Measurements from ENCODE around the gene TMEM60.
A peak's percentile ranks its signal among the peaks of the same experiment; 100 is the strongest.
"Not testable (repeated sequence)": the region's sequence is repeated elsewhere in the genome, so short reads cannot be mapped to it uniquely, and the experiment has no call there.

The TMEM60 gene, protein sequence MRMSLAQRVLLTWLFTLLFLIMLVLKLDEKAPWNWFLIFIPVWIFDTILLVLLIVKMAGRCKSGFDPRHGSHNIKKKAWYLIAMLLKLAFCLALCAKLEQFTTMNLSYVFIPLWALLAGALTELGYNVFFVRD

DNA sequence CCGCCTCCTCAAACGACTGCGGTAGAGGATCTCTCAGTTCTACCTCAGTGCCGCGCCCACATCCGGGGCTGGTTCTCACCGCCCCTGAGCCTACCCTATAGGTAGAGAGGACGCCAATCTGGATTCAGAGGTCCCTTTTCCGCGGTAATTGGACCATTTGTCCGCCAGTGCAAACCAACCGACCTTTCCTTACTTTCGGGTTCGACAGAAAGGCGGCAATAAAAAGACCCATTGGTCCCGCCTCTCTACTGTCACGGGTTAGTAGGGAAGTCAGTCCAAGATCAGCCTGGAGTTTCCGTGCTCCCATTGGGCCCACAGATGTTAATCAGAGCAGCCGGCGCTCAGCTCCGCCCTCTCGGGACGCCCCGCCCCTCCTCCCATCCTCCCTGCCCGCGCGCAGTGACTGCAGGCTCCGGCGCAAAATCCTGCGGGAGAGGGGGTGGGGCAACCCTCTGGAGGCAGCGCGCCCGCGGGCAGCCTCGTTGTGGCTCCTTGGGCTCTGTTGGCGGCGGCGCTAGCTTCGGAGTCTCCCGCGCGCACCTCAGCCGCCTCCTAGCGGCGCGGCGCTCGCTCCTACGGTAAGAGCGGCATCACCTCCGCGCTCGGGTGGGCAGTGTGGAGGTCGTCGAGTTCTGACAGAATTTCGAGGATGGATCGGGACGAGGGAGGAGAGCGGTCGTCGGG lies at the start of gene TMEM60, which contains the start of gene PHTF2:
Gene TMEM60, minus strand, starts transcription at position 41 of the 684 bp plus-strand sequence. CDS start 4,061 bp downstream, outside the sequence.
Gene PHTF2, plus strand, starts transcription at position 380 of the 684 bp plus-strand sequence.
- DNase-seq = peak; percentile 99

DNA sequence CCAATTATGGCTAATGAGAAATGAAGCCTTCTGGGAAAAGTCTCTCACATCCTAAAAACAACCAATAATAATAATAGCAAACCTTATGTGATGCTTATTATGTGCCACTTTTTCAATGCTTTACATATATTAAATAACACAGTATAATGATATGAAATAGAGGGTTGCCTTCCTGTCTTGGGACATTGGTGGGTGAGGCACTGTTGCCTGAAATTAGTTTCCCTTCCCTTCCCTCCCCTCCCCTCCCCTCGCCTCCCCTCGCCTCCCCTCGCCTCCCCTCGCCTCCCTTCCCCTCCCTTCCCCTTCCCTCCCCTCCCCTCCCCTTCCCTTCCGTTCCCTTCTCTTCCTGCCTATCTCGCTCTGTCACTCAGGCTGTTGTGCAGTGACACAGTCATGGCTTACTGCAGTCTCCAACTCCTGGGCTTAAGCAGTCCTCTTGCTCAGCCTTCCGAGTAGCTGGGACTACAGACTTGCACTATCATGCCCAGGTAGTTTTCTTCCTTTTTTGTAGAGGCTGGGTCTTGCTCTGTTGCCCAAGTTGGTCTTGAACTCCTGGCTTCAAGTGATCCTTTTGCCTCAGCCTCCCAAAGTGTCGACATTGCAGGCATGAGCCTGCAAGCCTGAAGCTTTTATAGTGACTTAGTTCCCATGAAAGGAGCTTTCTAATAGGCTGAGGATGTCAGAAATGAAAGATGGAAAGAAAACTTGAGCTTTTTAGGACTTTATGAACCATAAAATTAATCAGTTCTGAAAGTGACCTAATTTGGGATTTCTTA lies 48.3 kb upstream of the TMEM60 start:
- DNase-seq = no peak

DNA sequence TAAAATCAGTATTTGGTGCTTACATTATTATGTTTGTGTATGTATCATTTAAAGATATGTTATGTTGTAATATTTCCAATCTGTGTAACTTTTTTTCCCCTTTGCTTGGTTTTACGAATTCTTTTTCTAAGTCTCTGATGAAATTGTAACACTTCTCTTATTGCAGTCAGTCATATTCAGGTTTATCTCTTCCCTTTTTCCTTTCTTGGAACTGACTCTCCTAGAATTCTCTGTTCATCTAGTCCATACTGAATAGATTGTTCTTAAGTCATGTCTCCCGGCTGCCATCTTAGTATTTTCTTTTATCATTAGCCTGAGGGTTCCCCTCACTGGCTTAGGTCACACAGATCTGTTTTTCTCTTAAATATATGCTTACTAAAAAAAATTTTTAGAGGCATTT lies 45.0 kb upstream of the TMEM60 start:
- no peak for DNase-seq

DNA sequence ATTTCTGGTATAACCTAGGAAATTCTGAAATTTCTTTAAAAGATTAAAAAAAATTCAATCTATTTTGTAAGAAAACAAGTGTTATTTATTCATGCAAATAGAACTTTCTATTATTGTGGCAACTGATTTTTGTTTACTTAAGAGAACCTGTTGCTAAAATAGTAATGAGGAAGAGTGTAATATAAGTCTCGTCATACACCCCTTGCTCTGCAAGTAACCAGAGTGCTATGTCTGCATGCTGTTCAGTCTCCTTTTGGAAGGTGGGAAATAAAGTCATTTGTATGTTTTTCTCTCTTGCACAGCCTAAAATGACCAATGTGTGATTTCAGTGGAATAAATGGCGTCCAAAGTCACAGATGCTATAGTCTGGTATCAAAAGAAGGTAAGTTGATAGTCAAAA lies 41.7 kb upstream of the TMEM60 start:
- no peak for DNase-seq

DNA sequence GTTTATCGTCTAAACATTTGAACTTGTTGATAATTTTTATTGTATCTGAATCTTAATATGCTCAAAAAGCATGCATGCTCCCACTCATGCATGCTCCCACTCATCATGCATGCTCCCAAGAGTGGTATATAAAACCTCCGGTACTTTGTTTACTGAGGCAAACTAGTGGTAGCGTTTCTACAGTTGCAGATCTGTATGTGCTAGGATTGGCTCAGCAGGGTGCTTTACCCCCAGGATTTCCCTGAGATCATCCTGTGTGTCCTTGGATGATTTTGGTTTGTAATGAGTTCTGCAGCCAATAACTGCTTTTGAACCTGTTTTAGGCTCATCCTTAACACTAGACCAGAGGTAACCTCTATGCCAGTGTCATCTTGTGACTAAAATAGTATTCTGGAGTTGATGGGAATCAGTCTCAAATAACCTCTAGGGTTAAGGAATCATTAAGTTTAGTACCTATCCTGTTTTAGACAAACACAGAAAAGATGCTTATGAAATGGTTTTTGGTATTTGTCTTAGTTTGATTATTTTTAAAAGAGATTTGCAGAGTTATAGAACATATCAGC lies 40.8 kb upstream of the TMEM60 start:
- no peak for DNase-seq

DNA sequence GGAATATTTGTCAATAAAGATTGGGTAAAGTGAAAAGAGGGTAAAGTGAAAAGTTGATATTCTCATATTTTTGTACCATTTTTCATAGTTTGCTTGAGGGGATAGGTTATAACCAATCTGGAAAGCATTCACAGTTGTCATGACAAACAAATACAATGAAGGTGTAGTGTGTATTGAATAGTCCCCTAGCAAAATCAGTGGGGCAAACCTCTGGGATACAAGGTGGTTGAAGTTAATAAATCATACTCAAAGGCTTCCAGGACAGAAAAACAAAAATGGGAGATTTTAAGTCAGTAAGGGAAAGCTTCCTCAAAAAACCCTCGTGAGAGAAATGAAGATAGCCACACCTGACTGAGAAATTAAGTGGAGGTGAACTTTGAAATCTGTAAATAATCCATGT lies 39.7 kb upstream of the TMEM60 start:
- DNase-seq = no peak

DNA sequence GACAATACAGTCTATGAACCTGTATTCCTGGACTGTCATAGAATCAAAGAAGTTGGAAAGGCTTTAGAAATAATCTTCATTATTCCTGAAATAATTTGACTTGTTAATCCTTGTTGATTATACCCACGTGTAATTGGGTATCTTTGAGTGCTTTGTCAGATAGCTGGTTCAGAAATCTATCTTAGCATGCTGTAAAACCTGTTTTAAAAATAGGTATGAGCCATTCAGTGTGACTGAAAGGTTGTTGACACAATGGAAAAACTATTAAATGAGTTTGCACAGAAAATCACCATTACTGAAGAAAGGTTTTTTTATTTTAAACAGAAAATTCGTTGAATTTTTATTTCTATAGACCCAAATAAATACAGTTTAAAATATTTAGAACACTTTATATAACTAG lies 39.0 kb upstream of the TMEM60 start:
- DNase-seq = no peak

DNA sequence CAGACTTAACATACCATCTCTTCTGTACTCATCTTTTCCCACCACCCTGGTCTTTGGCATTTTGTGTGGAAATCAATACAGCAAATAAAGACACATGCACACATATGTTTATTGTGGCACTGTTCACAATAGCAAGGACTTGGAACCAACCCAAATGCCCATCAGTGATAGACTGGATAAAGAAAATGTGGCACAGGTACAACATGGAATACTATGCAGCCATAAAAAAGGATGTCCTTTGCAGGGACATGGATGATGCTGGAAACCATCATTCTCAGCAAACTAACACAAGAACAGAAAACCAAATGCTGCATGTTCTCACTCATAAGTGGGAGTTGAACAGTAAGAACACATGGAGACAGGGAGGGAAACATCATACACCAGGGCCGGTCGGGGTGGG lies 38.2 kb upstream of the TMEM60 start:
- DNase-seq = not testable (repeated sequence)

DNA sequence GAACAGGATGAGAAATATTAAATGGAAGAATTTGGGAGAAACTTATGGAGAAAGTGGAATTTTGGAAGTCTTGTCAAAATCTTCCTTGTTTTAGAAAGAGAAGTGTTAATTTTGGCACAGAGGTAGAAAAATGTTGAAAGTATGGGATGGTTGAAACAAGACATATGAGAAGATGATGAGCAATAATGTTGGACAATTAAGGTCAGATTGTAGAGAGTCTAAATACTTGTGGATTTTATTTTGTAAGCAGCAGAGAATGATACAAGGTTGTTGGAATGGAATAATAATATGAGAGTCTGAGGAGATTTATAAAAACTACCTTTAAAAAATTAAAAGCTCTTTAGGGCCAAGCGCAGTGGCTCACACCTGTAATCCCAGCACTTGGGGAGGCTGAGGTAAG lies 34.9 kb upstream of the TMEM60 start:
- DNase-seq = no peak

DNA sequence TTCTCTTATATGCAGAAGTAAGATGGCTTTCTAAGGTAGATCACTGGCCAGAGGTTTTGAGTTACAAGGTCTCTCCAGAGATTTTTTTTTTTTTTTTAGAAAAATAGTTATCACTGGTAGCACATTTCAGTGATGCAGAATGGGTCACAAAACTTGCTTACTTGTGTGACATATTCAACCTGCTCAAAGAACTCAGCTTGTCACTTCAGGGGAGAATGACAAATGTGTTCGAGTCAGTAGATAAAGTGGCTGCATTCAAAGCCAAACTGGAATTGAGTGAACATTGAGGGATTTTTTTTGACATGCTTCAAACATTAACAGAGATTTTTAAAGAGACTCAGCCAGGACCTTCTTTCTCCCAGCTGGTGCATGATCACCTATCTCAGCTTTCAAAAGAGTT lies 33.7 kb upstream of the TMEM60 start:
- DNase-seq = no peak

DNA sequence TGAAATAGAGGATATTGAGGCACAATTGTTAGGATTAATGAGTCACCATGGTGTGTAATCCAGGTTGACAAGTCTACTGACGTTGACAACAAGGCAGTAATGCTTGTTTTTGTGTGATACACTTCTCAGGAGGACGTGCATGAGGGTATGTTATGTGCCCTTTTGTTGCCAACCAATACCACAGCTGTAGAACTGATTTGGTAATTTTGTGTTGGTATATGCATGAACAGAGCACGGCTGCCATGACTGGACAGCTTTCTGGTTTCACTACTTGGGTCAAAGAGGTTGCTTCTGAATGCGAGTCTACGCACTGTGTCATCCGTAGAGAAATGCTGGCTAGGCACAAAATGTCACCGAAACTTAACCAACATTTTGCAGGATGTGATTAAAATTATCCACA lies 33.2 kb upstream of the TMEM60 start:
- DNase-seq = no peak

DNA sequence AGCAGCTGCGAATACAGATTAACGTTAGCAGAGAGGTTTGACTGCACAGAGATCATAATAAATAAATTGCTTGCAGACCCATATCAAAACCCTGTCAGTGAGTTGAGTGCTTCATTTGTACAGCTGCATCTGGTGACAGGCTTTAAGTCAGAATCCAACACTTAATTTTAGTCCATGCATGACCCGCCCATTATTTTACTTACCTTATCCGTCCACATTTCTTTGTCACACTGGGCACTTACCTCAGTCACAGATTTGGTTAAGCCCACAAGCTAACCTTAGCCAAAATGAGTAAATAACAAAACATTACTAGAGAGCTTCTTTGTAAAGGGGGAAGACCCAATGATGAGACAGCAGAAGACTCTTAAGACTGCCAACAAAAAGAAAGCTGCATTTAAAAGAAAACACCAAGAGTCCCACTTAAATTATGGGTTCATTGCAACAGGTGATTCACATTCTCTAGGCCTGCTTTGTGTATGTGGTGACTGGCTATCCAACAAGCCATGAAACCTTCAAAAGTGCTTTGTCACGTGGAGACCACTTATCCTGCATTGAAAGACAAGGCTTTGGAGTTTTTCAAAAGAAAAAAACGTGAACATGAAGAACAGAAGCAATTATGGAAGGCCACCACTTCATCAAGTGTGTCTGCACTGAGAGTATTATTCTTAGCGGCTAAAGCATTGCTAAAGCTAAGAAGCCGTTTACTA lies 32.6 kb upstream of the TMEM60 start:
- DNase-seq = no peak

DNA sequence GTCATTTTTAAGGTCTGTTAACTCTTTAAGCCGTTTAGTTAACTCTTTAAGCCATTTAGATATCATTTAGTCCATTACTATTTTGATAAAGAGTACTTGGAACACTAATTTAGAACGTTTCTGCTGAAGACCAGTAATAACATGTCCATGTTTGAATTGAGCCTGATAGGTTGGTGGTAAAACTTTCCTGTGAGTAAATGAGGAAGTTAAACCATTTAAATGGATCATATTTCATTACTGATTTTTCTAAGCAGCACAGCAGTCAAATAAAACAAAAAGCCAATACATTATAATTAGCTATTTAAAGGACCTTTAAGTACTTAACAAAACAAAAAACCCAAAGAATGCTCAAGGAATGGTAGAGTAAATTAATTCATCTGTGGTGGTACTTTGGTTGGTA lies 29.8 kb upstream of the TMEM60 start:
- DNase-seq = no peak

DNA sequence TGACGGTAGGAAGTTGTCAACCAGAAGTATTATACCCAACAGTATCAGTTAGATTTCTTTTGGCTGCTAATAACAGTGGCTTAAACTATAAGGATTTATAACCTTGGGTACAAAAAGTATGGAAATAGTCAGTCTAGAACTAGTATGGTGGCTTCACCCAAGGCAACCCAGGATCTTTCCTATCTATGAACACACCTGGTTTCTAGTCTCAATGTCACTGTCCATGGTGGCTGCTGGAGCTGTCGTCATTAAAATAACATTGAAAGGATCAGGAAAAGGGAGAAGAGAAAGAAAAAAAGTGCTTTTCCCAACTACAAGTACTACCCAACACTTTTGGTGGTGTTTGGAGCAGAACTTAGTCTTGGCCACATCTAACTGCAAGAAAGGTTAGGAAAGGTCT lies 28.1 kb upstream of the TMEM60 start:
- no peak for DNase-seq

DNA sequence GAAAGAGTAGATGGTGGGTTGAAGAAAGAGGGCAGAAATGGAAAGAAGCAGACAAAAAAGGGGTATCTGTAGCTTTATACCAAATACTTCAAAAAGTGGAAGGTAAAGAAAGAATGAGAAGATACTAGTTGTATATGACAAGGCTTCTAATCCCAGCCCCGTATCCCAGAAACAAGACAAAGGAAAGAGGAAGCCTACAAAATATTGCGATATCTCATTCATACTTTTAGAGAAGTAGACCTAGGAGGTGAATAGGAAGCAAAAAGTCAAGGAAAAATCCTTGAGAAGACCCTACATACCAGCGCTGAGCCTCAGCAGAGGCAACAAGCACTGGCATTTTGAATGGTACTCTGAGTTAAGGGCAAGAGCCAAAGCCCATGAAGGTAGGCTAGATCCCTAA lies 26.9 kb upstream of the TMEM60 start:
- DNase-seq = no peak

DNA sequence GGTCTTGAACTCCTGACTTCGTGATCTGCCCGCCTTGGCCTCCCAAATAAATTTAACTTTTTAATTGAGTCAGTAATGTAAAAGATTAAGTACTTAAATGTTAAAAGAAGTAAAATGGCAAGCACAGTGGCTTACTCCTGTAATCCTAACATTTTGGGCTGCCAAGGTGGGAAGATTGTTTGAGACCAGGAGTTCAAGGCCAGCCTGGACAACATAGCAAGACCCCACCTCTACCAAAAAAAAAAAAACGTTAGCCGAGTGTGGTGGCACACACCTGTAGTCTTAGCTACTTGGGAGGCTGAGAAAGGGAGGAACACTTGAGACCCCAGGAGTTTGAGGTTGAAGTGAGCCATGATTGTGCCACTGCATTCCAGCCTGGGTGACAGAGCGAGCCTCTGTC lies 26.4 kb upstream of the TMEM60 start:
- no peak for DNase-seq

DNA sequence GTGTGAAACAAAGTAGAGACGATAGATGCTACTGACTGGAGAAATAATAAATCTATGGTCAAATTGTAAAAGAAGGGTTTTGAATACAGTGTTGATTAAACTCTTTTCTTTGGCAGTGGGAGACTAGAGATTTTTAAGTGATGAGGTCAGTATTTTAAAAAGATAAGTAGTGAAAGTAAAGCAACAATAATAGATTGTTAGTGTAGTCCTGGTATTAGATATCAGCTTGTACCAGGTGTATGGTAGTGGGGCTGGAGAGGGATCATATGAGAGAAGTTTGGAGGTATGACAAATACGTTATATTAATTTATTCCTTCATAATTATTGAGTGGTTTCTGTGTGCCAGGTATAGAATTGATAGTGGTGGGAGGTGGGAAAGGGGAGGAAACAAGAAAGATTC lies 25.6 kb upstream of the TMEM60 start:
- no peak for DNase-seq

DNA sequence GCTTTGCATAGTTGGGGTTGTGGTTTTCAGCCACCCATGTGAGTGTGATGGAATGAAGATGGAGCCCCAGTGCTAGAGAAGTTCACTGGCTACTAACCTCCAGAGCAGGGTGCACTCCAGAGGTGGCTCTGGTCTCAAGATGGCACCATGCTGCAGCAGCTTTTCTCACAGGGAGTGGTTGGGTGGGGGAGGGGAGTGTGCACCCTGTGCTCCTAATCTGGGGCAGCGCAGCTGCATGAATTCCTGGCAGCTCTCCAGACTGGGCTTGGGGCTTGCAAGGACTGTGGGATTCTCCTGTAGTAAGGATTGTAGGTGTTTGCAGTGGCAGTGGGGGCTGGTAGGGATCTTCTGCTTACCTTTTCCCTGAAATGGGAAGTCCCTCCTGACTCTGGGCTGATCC lies 24.0 kb upstream of the TMEM60 start:
- peak; percentile 67 for DNase-seq

DNA sequence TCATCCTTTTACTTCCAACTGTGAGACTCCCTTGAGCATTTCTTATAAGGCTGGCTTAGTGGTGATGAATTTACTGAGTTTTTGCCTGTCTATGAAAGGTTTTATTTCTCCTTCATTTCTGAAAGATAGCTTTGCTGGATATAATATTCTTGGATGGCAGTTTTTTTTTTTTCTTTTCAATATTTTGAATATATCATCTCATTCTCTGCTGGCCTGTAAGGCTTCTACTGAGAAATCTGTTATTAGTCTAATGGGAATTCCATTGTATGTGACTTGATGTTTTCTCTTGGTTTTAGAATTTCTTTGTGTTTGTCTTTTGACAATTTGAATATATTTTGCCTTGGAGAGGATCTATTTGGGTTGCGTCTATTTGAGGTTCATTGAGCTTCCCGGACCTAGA lies 22.7 kb upstream of the TMEM60 start:
- no peak for DNase-seq

DNA sequence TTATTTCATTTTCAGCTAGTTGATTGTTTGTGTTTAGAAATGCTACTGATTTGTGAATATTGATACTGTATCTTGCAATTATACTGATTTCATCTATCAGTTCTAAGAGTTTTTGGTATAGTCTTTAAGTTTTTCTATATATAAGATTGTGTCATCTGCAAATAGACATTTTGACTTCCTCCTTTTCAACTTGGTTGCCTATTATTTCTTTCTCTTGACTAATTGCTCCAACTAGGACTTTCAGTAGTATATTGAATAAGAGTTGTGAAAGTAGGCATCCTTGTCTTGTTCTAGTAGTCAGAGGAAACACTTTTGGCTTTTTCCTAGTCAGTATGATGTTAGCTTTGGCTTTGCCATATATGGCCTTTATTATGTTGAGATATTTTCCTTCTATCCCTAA lies 20.8 kb upstream of the TMEM60 start:
- DNase-seq = no peak

DNA sequence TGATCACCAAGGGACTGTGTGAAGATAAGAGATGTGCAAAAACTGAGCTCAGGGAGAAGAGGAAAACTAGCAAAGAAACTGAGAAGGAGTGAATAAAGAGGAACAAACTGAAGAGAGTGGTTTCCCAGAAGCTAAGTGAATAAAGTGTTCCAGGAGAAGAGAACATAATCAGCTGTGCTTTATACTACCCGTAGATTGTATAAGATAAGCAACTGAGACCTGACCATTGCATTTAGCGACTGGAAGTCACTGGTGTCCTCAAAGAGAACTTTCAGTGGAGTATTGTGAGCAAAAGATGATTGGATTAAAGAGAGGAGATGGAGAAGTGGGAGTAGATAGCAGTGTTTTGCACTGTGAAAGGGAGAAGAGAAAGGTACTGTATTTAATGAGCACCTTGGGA lies 14.9 kb upstream of the TMEM60 start:
- no peak for DNase-seq

DNA sequence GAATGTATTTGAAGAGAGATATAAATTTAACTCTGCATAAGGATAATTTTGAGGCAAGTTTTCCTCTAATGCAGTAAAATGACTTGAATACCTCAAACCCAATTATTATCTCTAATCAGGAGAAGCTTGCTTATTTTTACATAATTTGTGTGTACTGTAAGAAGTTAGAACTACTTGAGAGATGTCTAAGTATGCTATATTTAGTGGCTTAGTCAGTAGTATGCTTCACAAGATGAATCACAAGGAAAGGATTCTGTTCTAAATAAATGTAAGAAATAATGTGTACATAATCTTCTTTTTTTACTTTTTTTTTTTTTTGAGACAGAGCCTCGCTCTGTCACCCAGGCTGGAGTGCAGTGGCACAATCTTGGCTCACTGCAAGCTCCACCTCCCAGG lies 14.1 kb upstream of the TMEM60 start:
- no peak for DNase-seq

Data from RPMI8226 (cell line).